Activated CD8-positive, alpha-beta T cell treated with anti-CD3 and anti-CD28 coated beads for 36 hours (primary cell): ENCODE measurements around the gene PPP1R16B. TPM values are rescaled to one million over a fixed set of nuclear protein-coding genes. Genes with fewer than 3 reads are reported as not detected.

ENCODE experiments used
- ATAC-seq: fragments of 200-7000 bp; cut with Tn5 transposase; one replicate; pipeline ENCODE4 v1.10.0; 2021; ENCODE audit warnings: mild to moderate bottlenecking, moderate library complexity
- CTCF ChIA-PET: fragments of 350-600 bp; sonication (Branson Sonifier 250); formaldehyde crosslinking; loops from one replicate; lab custom pipeline; 2021; ENCODE audit warnings: antibody characterized with exemption; lab: Charles Lee
- POLR2A ChIA-PET: fragments of 350-600 bp; sonication (Branson Sonifier 250); formaldehyde crosslinking; loops from one replicate; lab custom pipeline; 2021; ENCODE audit warnings: antibody characterized with exemption; lab: Charles Lee
- DNase-seq: peaks from one replicate; pipeline ENCODE4 v3.0.0-alpha.2; 2020
- H3K27ac Mint-ChIP-seq: one replicate; pipeline ENCODE4 v1.8.0; 2021; ENCODE audit warnings: mild to moderate bottlenecking, mixed read lengths
- H3K27me3 Mint-ChIP-seq: one replicate; pipeline ENCODE4 v1.8.0; 2021; ENCODE audit warnings: mixed read lengths
- H3K36me3 Mint-ChIP-seq: one replicate; pipeline ENCODE4 v1.8.0; 2021; ENCODE audit warnings: low read depth, mixed read lengths
- H3K4me1 Mint-ChIP-seq: one replicate; pipeline ENCODE4 v1.8.0; 2021; ENCODE audit warnings: low read depth, mixed read lengths
- H3K4me3 Mint-ChIP-seq: one replicate; pipeline ENCODE4 v1.8.0; 2021; ENCODE audit warnings: mild to moderate bottlenecking, moderate library complexity, mixed read lengths
- H3K9me3 Mint-ChIP-seq: one replicate; pipeline ENCODE4 v1.8.0; 2021; ENCODE audit warnings: mixed read lengths
- intact Hi-C: fragments of 100-400 bp; cut with micrococcal nuclease; formaldehyde crosslinking; loops from one replicate; pipeline ENCODE4 v1.10.0; 2022
- total RNA-seq, 2 experiments: library from RNA; stranded (reverse); gene quantifications; one replicate each; pipeline ENCODE4 v1.2.3, GENCODE V29; 2021
- TF ChIP-seq, protein P1 (sequence below): fragments of 200-600 bp; IDR thresholded peaks from one replicate; pipeline ENCODE4 v1.8.0; 2022; ENCODE audit warnings: antibody characterized with exemption, mild to moderate bottlenecking

Gene PPP1R16B
- total RNA-seq, 2 experiments from 2014 or later: 74.9 to 81.4 TPM

- POLR2A ChIA-PET: interaction anchor here (1.1 to 2.1 kb wide), 3 partner anchors 9 to 63 kb away, joined by 3 to 12 read pairs (median 7); no protein-coding TSS in a partner anchor
- ATAC-seq: no peak
- intact Hi-C loops: no loop called here
- Mint-ChIP-seq H3K4me1 (peaks cover 79% of the 10 kb centered on the region), H3K9me3 (peaks cover 4% of the 10 kb centered on the region), H3K36me3 (peaks cover 69% of the 10 kb centered on the region), H3K27ac (peak overlapping the region; percentile 66), H3K4me3 (no peak overlapping the region), H3K27me3 (no peaks in the 10 kb centered on the region)
- CTCF ChIA-PET: interaction anchor here (1.0 to 2.9 kb wide), 4 partner anchors 10 to 78 kb away, joined by 3 to 8 read pairs (median 4); partner anchors contain the start of gene PPP1R16B
- TF ChIP-seq, protein P1, sequence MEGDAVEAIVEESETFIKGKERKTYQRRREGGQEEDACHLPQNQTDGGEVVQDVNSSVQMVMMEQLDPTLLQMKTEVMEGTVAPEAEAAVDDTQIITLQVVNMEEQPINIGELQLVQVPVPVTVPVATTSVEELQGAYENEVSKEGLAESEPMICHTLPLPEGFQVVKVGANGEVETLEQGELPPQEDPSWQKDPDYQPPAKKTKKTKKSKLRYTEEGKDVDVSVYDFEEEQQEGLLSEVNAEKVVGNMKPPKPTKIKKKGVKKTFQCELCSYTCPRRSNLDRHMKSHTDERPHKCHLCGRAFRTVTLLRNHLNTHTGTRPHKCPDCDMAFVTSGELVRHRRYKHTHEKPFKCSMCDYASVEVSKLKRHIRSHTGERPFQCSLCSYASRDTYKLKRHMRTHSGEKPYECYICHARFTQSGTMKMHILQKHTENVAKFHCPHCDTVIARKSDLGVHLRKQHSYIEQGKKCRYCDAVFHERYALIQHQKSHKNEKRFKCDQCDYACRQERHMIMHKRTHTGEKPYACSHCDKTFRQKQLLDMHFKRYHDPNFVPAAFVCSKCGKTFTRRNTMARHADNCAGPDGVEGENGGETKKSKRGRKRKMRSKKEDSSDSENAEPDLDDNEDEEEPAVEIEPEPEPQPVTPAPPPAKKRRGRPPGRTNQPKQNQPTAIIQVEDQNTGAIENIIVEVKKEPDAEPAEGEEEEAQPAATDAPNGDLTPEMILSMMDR: no peak
- DNase-seq: no peak
Observed at GRCh38 chr20:38815446-38815845, 9.9 kb downstream of the PPP1R16B start.

GRCh38 chr20:38818113-38819065 is 12.9 kb downstream of the PPP1R16B start:
- ChIA-PET CTCF (interaction anchor here (1.1 to 1.7 kb wide), 4 partner anchors 12 to 75 kb away, joined by 3 to 5 read pairs (median 4); no protein-coding TSS in a partner anchor), POLR2A (interaction anchor here (0.9 kb wide), 1 partner anchor 9 kb away, joined by 3 read pairs; no protein-coding TSS in a partner anchor)
- ATAC-seq (peak; percentile 45), DNase-seq (no peak)
- H3K36me3 Mint-ChIP-seq: peaks cover 72% of the 10 kb centered on the region
- peak overlapping the region; percentile 2 for H3K27ac Mint-ChIP-seq
- TF ChIP-seq, protein P1: no peak
- no peak overlapping the region for H3K4me3 Mint-ChIP-seq
- intact Hi-C loops: no loop called here
- H3K4me1 Mint-ChIP-seq: peaks cover 70% of the 10 kb centered on the region
- H3K27me3 Mint-ChIP-seq: no peaks in the 10 kb centered on the region
- H3K9me3 Mint-ChIP-seq: peaks cover 7% of the 10 kb centered on the region

DNA sequence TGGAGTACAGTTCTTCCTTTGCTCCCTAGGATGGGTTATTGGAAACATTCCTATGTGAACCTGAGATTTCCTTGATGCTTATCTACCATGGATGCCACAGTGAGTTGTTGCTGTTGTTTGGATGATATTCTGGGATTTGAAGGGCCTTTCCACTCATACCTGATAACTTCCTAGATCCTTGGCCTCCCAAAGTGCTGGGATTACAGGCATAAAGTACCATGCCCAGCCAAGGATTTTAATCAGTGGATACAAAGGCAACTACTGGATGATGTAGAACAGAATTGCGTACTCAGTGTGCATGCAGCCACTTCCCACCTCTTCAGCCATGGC is 20.0 kb downstream of the PPP1R16B start:
- Mint-ChIP-seq H3K4me3 (no peak overlapping the region), H3K27ac (peak overlapping the region; percentile 13), H3K4me1 (peaks cover 81% of the 10 kb centered on the region), H3K9me3 (peaks cover 4% of the 10 kb centered on the region), H3K27me3 (no peaks in the 10 kb centered on the region), H3K36me3 (peaks cover 80% of the 10 kb centered on the region)
- no peak for DNase-seq
- no peak for ATAC-seq
- ChIA-PET POLR2A (no interaction called here), CTCF (interaction anchor here (1.4 kb wide), 1 partner anchor 10 kb away, joined by 4 read pairs; no protein-coding TSS in a partner anchor)
- intact Hi-C loops: no loop called here
- TF ChIP-seq, protein P1: no peak

- H3K27me3 Mint-ChIP-seq: no peaks in the 10 kb centered on the region
- CTCF ChIA-PET: interaction anchor here (1.0 to 1.4 kb wide), 3 partner anchors 10 to 58 kb away, joined by 3 to 4 read pairs (median 4); no protein-coding TSS in a partner anchor
- peaks cover 85% of the 10 kb centered on the region for H3K4me1 Mint-ChIP-seq
- peak overlapping the region; percentile 53 for H3K27ac Mint-ChIP-seq
- intact Hi-C loops: no loop called here
- POLR2A ChIA-PET: interaction anchor here (1.3 to 1.5 kb wide), 2 partner anchors 12 to 18 kb away, joined by 3 to 4 read pairs; no protein-coding TSS in a partner anchor
- no peak overlapping the region for H3K4me3 Mint-ChIP-seq
- peaks cover 82% of the 10 kb centered on the region for H3K36me3 Mint-ChIP-seq
- ATAC-seq: no peak
- TF ChIP-seq, protein P1: no peak
- no peak for DNase-seq
- peaks cover 2% of the 10 kb centered on the region for H3K9me3 Mint-ChIP-seq
Observed at GRCh38 chr20:38825901-38826625, 20.6 kb downstream of the PPP1R16B start.
